ENCODE measurements around the gene AGK.

GRCh38 chr7:141671705-141672496, 120.7 kb downstream of the AGK start:
- TF ChIP-seq CTCF (IDR thresholded peaks at IDR 0.05) (no peak), POLR2A (IDR thresholded peaks at IDR 0.05) (no peak)

Data from uterus (tissue), 2 donors.